ENCODE measurements around the gene HEXIM2. TPM values are rescaled to one million over a fixed set of nuclear protein-coding genes. Genes with fewer than 3 reads are reported as not detected.

Gene HEXIM2
- total and polyA plus RNA-seq, 4 donors, result 5.2 to 17.6 (median 14.2) TPM

GRCh38 chr17:45132572-45133463 is 28.9 kb upstream of the HEXIM2 start:
- no peaks in the 10 kb centered on the region for H3K9me3 ChIP-seq (ENCODE audit: control insufficient read depth, insufficient read depth, low read length)
- H3K27me3 ChIP-seq (ENCODE audit: control insufficient read depth, insufficient read depth, low read length), result no peaks in the 10 kb centered on the region
- H3K4me1 ChIP-seq (ENCODE audit: control insufficient read depth, insufficient read depth, low read length), result peaks cover 65% of the 10 kb centered on the region
- H3K4me3 ChIP-seq (ENCODE audit: low read depth, low read length), result peak overlapping the region; percentile 93
- peaks cover 24% of the 10 kb centered on the region for H3K36me3 ChIP-seq (ENCODE audit: control insufficient read depth, insufficient read depth, low read length)
- under 1% methylated on average over 69 of the region's 71 CpGs for WGBS (ENCODE audit: insufficient coverage)
- DNase-seq (ENCODE audit: low read depth in 4 of 6, low spot score in 6 of 6), result peak in 3 of 6 donors; percentile 58 to 92 (median 92)
- H3K27ac ChIP-seq (ENCODE audit: low read depth, low read length), result peak overlapping the region; percentile 99

GRCh38 chr17:45135192-45135977 is 26.3 kb upstream of the HEXIM2 start, which contains the start of gene ACBD4:
Gene ACBD4 (plus strand): TSS chr17:45135687. CDS start chr17:45136145, 458 bp downstream.
- 10% methylated on average over 34 of the region's 40 CpGs for WGBS (ENCODE audit: insufficient coverage)
- Histone ChIP-seq H3K9me3 (ENCODE audit: control insufficient read depth, insufficient read depth, low read length) (no peaks in the 10 kb centered on the region), H3K4me1 (ENCODE audit: control insufficient read depth, insufficient read depth, low read length) (peaks cover 44% of the 10 kb centered on the region), H3K27ac (ENCODE audit: low read depth, low read length) (peak within 1 kb of the TSS; percentile 69), H3K36me3 (ENCODE audit: control insufficient read depth, insufficient read depth, low read length) (peaks cover 16% of the 10 kb centered on the region), H3K4me3 (ENCODE audit: low read depth, low read length) (peak within 1 kb of the TSS; percentile 82), H3K27me3 (ENCODE audit: control insufficient read depth, insufficient read depth, low read length) (no peaks in the 10 kb centered on the region)
- peak in 5 of 6 donors; percentile 92 to 99 (median 96) for DNase-seq (ENCODE audit: low read depth in 4 of 6, low spot score in 6 of 6)

GRCh38 chr17:45135978-45136791 is 25.5 kb upstream of the HEXIM2 start:
- peak overlapping the region; percentile 82 for H3K4me3 ChIP-seq (ENCODE audit: low read depth, low read length)
- no peak for DNase-seq (ENCODE audit: low read depth in 4 of 6, low spot score in 6 of 6)
- H3K9me3 ChIP-seq (ENCODE audit: control insufficient read depth, insufficient read depth, low read length), result no peaks in the 10 kb centered on the region
- 78% methylated on average over 19 of the region's 21 CpGs for WGBS (ENCODE audit: insufficient coverage)
- H3K36me3 ChIP-seq (ENCODE audit: control insufficient read depth, insufficient read depth, low read length), result peaks cover 14% of the 10 kb centered on the region
- H3K27me3 ChIP-seq (ENCODE audit: control insufficient read depth, insufficient read depth, low read length), result no peaks in the 10 kb centered on the region
- no peak overlapping the region for H3K27ac ChIP-seq (ENCODE audit: low read depth, low read length)
- peaks cover 36% of the 10 kb centered on the region for H3K4me1 ChIP-seq (ENCODE audit: control insufficient read depth, insufficient read depth, low read length)

GRCh38 chr17:45136846-45137560 is 24.7 kb upstream of the HEXIM2 start:
- Histone ChIP-seq H3K4me1 (ENCODE audit: control insufficient read depth, insufficient read depth, low read length) (peaks cover 29% of the 10 kb centered on the region), H3K9me3 (ENCODE audit: control insufficient read depth, insufficient read depth, low read length) (no peaks in the 10 kb centered on the region), H3K27ac (ENCODE audit: low read depth, low read length) (no peak overlapping the region), H3K36me3 (ENCODE audit: control insufficient read depth, insufficient read depth, low read length) (peaks cover 14% of the 10 kb centered on the region), H3K27me3 (ENCODE audit: control insufficient read depth, insufficient read depth, low read length) (no peaks in the 10 kb centered on the region), H3K4me3 (ENCODE audit: low read depth, low read length) (no peak overlapping the region)
- WGBS (ENCODE audit: insufficient coverage), result 86% methylated on average over 9 of the region's 12 CpGs
- DNase-seq (ENCODE audit: low read depth in 4 of 6, low spot score in 6 of 6), result no peak

GRCh38 chr17:45137561-45138305 is 23.9 kb upstream of the HEXIM2 start:
- no peak for DNase-seq (ENCODE audit: low read depth in 4 of 6, low spot score in 6 of 6)
- WGBS (ENCODE audit: insufficient coverage), result 89% methylated on average over 10 of the region's 11 CpGs

GRCh38 chr17:45138911-45139532 is 22.7 kb upstream of the HEXIM2 start:
- Histone ChIP-seq H3K4me1 (ENCODE audit: control insufficient read depth, insufficient read depth, low read length) (peaks cover 31% of the 10 kb centered on the region), H3K9me3 (ENCODE audit: control insufficient read depth, insufficient read depth, low read length) (no peaks in the 10 kb centered on the region), H3K36me3 (ENCODE audit: control insufficient read depth, insufficient read depth, low read length) (peaks cover 14% of the 10 kb centered on the region), H3K27me3 (ENCODE audit: control insufficient read depth, insufficient read depth, low read length) (no peaks in the 10 kb centered on the region), H3K27ac (ENCODE audit: low read depth, low read length) (no peak overlapping the region), H3K4me3 (ENCODE audit: low read depth, low read length) (no peak overlapping the region)
- WGBS (ENCODE audit: insufficient coverage), result 84% methylated on average over 10 of the region's 14 CpGs
- no peak for DNase-seq (ENCODE audit: low read depth in 4 of 6, low spot score in 6 of 6)

More at GRCh38 chr17:45137561-45138305, 23.9 kb upstream of the HEXIM2 start:
- Histone ChIP-seq H3K4me1 (ENCODE audit: control insufficient read depth, insufficient read depth, low read length) (peaks cover 26% of the 10 kb centered on the region), H3K36me3 (ENCODE audit: control insufficient read depth, insufficient read depth, low read length) (peaks cover 14% of the 10 kb centered on the region), H3K9me3 (ENCODE audit: control insufficient read depth, insufficient read depth, low read length) (no peaks in the 10 kb centered on the region), H3K4me3 (ENCODE audit: low read depth, low read length) (no peak overlapping the region), H3K27me3 (ENCODE audit: control insufficient read depth, insufficient read depth, low read length) (no peaks in the 10 kb centered on the region), H3K27ac (ENCODE audit: low read depth, low read length) (no peak overlapping the region)

- Histone ChIP-seq H3K27ac (ENCODE audit: low read depth, low read length) (no peak overlapping the region), H3K27me3 (ENCODE audit: control insufficient read depth, insufficient read depth, low read length) (no peaks in the 10 kb centered on the region), H3K36me3 (ENCODE audit: control insufficient read depth, insufficient read depth, low read length) (peaks cover 14% of the 10 kb centered on the region), H3K4me3 (ENCODE audit: low read depth, low read length) (no peak overlapping the region), H3K4me1 (ENCODE audit: control insufficient read depth, insufficient read depth, low read length) (peaks cover 36% of the 10 kb centered on the region), H3K9me3 (ENCODE audit: control insufficient read depth, insufficient read depth, low read length) (no peaks in the 10 kb centered on the region)
- DNase-seq (ENCODE audit: low read depth in 4 of 6, low spot score in 6 of 6), result no peak
- WGBS (ENCODE audit: insufficient coverage), result no CpG with 5 or more reads among the region's 4 CpGs
Measured at GRCh38 chr17:45139533-45139920, 22.1 kb upstream of the HEXIM2 start.

- Histone ChIP-seq H3K36me3 (ENCODE audit: control insufficient read depth, insufficient read depth, low read length) (peaks cover 3% of the 10 kb centered on the region), H3K27me3 (ENCODE audit: control insufficient read depth, insufficient read depth, low read length) (no peaks in the 10 kb centered on the region), H3K4me3 (ENCODE audit: low read depth, low read length) (peak overlapping the region; percentile 48), H3K27ac (ENCODE audit: low read depth, low read length) (peak overlapping the region; percentile 96), H3K9me3 (ENCODE audit: control insufficient read depth, insufficient read depth, low read length) (no peaks in the 10 kb centered on the region), H3K4me1 (ENCODE audit: control insufficient read depth, insufficient read depth, low read length) (peaks cover 37% of the 10 kb centered on the region)
- 79% methylated on average over 10 of the region's 13 CpGs for WGBS (ENCODE audit: insufficient coverage)
- DNase-seq (ENCODE audit: low read depth in 4 of 6, low spot score in 6 of 6), result no peak
Measured at GRCh38 chr17:45143094-45143670, 18.5 kb upstream of the HEXIM2 start.

Measured in spinal cord (tissue), 10 donors.